Stimulated activated CD4-positive, alpha-beta T cell treated with anti-CD3 and anti-CD28 coated beads, Interleukin-15, amount 100 ng/mL, for 48 hours (primary cell): ENCODE measurements around the gene OBP2B.
"Not testable (repeated sequence)": the region's sequence is repeated elsewhere in the genome, so short reads cannot be mapped to it uniquely, and the experiment has no call there.

Experiments
- DNase-seq, 2 donors: peaks; one replicate each; pipeline ENCODE4 v3.0.0-alpha.2; 2020; ENCODE audit warnings: low read depth in 2 of 2

Gene OBP2B, protein sequence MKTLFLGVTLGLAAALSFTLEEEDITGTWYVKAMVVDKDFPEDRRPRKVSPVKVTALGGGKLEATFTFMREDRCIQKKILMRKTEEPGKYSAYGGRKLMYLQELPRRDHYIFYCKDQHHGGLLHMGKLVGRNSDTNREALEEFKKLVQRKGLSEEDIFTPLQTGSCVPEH

DNA sequence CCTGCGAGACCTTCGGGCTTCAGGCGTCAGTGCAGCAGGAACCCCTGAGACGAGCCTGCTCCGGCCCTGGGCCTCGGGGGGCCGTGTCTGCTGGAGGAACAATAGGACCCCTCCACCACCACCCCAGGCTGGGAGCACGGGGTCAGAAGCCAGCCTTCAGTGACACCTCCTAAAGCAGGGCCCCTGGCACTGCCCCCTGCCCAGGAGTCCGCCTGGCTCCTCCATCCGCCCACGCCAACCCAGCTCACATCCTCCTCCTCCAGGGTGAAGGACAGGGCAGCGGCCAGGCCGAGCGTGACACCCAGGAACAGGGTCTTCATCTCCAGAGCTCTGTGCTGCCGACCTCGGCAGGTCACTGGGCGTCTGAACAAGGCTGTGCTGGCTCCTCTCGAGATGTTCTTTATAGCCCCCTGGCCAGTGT, at the start of gene OBP2B:
Gene OBP2B (minus strand): TSS at position 371 of the 421 bp plus-strand sequence. CDS start 51 bp downstream, at position 320.
- not testable (repeated sequence) for DNase-seq

DNA sequence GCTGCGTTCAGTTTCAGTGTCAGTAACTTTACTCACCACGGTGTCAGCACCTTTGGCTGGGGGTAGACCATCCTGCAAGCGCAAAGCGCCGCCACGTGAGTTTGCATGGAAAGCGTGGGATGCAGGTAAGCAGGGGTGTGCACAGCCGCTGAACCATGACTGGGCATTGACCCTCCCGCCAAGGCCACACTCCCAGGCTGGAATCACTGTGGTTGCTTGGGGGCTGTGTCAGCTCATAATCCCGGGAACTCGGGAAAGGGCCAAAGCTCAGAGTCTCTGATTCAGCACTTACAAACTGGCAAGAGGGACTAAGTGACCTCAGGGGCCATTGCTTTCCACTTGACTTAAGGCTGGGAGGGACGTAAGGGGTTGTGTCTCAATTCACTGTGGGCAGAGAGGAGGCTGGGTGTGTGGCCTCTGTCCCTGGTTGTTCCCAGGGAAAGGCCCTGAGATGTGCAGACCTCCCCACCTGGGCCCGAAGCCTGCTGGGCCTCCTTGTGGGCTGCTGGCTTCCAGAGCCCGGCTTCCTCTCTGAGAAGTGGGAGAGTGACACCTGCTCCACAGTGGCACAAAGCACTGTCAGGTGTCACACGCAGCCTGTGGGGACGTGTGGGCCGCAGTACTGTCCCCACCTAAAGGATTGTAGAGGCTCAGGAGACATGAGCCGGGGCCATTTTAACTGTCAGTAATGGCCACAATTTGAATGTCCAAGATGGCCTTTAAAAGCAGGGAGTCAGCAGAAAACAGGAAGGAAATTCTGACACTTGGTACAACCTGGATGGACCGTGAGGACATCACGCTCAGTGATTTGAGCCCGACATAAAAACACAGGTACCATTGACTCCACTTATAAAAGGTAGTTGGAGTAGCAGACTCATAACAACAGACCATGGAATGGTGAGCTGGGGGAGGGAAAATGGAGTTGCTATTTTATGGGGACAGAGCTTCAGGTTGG, 49.3 kb upstream of the OBP2B start:
- no peak for DNase-seq

DNA sequence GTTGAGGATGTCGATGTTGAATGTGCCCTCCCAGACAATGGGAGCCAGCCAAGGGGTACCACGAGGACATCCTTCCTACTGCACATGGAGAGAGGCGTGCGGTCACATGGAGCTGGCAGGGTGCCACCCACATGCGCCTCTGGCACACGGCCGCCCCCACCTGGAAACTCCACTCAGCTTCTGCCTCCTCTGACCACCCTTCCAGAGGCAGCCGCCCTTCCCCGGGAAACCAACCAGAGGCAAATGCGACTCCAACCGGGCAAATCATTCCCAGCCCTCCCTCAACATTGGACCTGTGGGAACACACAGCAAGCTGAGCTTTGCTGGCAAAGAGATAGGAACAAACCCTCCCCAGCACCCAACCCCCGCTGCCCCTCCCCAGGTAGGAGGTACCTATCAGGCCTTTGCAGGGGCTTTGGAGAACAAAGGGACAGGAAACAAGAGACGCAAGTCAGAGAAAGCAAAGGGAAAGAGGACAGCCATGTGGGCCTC, 48.5 kb upstream of the OBP2B start:
- no peak for DNase-seq

DNA sequence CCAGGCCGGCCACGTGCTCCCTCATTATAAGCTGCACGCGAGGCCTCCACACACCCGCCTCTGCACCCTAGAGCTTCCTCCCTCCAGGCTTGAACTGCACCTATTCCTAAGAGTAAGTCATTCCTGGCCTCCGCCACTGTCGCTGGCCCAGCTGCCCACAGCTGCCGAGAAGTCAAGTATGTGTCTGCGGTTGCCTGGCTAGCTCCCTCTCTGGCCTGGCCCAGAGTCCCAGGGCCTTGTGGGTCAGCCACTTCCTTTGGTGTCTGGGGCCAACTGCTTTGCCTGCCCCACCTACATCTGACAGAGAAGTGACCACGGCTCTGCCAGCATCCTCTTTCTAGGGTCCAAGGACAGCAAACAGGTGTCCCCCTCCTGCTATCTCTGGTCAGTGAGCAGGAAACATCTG, 47.6 kb upstream of the OBP2B start:
- no peak for DNase-seq

DNA sequence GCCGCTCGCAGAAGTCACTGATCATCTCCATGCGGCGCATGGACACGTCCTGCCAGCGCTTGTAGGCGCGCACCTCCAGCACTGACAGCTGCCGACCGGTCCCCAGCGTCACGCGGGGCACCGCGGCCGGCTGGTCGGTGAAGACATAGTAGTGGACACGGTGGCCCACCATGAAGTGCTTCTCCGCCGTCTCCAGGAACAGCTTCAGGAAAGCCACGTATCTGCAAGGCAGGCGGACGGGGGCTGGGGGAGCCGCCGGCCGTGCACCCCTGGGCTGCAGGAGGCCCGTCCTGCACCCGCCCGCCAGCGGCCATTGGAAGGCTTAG, 47.0 kb upstream of the OBP2B start:
- no peak for DNase-seq

DNA sequence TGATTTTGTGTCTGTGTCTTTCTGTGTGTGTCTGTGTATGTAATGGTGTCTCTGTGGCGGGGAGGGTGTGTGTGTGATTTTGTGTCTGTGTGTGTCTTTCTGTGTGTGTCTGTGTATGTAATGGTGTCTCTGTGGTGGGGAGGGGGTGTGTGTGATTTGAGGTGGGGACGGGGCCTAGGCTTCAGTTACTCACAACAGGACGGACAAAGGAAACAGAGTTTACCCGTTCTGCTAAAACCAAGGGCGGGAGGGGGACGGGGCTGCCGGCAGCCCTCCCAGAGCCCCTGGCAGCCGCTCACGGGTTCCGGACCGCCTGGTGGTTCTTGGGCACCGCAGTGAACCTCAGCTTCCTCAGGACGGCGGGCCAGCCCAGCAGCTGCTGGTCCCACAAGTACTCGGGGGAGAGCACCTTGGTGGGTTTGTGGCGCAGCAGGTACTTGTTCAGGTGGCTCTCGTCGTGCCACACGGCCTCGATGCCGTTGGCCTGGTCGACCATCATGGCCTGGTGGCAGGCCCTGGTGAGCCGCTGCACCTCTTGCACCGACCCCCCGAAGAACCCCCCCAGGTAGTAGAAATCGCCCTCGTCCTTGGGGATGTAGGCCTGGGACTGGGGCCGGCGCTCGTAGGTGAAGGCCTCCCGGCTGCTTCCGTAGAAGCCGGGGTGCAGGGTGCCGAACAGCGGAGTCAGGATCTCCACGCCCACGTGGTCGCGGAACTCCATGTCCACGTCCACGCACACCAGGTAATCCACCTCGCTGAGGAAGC, 46.5 kb upstream of the OBP2B start:
- no peak for DNase-seq

DNA sequence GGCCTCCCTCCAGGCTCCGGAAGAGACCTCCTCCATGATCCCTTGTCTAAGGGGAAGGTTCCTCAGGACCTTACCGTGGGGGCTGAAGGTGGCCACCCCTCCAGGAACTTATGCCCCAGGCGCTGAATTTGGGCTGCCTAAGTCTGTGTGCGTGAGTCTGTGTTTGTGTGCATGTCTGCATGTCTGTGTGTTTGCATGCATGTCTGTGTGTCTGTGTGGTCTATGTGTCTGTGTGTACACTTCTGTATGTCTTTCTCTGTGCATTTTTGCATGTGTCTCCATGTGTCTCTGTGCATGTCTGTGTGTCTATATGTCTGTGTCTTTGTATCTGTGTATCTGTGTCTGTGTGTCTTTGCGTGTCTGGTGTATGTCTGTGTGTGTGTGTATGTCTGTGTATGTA, 45.4 kb upstream of the OBP2B start:
- DNase-seq: no peak

DNA sequence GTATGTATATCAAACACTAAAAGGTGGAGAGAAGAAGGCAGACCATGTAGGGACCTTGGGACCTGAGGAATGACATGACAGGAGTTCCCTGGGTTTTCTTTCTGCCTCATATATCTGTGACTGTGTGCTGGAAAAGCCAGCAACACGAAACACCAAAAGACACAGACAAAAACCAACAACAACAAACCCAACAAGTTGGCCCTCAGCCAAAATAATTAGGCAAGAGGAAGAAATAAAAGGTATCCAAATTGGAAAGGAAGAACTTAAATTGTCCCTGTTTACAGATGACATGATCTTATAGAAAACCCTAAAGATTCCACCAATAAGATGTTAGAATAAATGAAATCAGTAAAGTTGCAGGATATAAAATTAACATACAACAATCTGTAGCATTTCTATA, 44.2 kb upstream of the OBP2B start:
- no peak for DNase-seq

DNA sequence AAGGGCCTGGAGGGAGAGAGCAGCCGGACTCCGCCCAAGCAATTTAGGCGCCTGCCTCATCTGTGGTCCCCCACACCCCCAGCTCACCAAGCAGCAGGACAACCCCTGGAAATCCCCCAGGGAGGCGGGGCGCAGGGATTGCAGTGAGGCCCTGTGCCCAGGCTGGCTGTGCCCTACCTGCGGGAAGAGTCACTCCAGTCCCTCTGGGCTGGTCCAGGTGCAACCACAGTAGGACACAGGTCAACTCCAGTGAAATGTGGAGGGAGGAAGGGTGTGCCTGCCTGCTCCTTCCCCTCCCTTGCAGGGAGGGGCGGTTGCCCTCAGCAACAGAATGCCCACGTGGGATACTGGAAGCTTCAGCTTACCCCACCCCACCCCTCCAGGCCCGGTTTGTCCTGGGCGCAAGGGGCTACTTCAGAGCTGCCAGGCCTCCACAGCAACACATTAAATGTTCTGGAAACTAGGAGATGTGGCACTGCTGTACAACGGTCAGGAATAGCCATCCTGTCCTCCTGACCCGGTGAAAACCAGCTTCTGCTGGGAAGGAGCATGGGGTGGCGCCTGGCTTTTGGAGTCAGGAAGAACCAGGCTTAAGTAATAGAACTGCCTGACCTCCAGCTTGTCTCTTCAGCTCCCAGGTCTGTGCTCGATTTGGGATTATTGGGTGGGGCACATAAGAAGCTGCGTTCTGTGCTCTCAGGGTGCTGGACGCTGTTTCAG, 43.4 kb upstream of the OBP2B start:
- no peak for DNase-seq

DNA sequence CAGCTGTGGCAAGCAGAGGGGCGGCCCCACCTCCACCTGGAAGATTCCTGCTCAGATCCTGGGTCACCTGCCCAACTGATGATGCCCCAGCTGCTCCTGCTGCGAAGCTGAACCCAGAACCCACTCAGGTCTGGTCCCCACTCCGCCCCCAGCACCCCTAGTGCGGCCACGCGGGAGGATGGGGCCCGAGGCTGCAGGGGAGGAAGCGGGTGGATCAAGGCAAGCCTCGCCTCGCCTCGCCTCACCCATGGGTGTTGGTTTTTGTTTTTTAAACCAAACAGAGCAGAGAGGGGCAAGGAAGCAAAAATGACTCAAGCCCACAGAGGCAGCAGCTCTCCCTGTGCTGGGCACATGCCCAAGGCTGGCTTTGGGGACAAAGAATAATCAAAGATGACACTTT, 42.7 kb upstream of the OBP2B start:
- DNase-seq: no peak

DNA sequence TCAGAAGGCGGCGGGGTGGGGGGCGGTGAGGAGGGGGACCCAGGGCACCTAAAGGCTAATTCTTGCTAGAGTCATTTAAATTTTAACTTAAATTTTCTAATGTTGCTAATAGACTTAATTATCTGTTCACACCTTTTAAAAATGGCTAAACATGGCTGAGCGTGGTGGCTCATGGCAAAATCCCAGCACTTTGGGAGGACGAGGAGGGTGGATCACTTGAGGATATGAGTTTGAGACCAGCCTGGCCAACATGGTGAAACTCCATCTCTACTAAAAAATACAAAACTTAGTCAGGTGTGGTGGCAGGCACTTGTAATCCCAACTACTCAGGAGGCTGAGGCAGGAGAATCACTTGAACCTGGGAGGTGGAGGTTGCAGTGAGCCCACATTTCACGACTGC, 42.2 kb upstream of the OBP2B start:
- not testable (repeated sequence) for DNase-seq

DNA sequence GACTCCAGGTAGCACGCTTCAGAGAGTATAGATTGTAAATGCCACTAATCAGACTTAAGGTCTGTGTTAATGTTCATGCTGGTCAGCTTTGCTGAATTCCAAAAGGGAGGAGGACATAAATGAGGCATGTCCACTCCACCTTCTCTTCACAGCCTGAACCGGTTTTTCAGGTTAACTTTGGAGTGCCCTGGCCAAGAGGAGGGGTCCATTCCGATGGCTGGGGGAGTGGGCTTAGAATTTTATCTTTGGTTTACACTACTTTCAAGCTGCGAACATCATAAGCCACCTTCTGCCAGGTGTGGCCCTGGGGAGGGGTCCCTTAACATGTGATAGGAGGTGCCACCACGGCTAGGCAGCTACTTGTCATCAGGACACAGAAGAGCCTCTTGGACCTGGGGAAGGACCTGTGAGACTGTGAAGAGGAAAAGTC, 41.7 kb upstream of the OBP2B start:
- DNase-seq: no peak

DNA sequence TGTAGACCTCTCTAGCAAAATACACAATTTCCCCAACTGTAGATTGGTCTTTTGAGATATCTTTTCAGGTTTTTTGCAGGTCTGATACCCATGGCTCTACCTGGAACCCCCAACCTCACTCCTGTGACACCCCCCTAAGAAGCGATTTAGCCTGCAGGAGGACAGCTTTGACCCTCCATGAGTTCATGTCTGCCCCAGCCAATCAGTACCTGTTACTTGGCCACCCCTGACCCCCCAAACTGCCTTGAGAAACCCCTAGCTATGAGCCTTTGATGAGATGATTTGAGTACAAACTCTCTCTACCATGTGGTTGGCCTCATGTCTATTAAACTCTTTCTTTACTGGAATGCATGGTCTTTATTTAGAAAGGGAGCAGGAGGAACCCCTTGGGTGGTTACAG, 40.3 kb upstream of the OBP2B start:
- DNase-seq: no peak

DNA sequence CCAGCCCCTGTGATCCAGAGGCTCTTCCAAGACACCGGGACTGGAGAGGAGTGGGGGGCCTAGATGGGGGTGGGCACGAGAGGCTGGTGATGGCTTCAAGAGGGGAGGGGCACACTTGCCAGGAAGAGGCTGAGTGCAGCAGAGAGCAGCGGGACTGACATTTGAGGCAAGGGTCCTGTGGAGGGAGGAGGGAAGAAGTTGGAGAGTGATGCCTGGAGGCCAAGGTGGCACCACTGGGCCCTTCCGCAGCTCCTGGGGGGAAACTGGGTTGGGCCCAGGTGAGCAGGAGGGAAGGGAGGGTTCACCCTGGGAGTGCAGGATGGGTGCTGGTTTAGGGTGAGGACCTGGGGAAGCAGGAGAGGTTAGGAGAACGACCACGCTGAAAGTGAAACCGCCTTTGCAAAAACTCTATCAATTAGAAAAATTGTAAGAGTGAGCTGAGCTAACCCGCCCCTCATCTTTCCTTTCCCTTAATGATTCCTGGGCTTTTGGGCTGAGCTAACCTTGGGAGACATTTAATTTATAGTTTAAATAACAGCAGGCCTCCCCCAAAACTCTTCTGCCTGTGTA, 39.8 kb upstream of the OBP2B start:
- no peak for DNase-seq

DNA sequence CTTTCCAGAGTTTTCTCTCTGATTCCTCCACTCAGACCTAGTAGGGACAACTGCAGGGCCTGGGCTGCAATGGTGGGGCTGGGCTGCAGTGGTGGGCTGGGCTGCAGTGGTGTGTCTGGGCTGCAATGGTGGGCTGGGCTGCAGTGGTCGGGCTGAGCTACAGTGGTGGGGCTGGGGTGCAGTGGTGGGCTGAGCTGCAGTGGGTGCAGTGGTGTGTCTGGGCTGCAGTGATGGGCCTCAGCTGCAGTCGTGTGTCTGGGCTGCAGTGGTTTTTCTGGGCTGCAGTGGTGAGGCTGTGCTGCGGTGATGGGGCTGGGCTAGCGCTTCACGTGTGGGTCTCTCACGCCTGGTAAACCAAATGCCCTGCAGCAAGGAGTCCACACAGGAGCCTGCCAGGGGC, 38.6 kb upstream of the OBP2B start:
- DNase-seq: no peak

DNA sequence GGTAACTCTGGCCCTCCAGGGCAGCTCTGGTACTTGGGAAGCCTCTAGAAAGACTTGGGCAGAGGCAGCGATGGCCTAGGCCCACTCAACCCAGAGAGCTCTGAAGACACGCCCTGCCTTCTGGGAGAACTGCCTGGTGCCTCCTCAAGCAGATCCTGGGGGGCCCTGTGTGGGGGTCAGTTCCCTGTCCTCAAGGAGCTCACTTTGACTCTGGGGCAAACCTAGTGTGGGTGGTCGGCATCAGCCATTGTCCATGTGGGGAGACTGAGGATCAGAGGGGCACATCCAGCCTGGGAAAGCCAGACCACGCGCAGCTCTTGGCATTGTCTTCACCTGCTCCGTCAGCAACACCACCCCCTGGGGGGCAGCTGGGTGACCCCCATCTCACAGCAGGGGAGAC, 37.9 kb upstream of the OBP2B start:
- no peak for DNase-seq

DNA sequence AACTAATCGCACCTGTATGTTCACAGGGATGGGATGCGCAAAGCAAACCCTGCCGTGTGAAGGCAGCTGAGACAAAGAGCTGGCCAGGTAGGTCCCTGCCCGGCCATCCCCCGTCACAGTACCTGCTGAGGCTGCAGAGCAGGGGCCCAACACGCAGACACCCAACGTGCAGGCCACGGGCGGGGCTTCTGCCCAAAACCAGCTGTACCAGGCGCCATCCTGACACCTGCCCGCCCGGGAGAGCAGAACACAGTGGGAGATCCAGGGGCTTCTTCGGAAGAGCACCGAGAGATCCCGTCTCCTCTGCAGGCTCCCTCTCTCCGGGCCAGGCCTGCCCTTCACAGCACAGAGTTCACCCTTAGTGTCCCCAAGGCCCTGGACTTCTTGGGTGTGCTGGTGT, 37.5 kb upstream of the OBP2B start:
- DNase-seq: no peak

DNA sequence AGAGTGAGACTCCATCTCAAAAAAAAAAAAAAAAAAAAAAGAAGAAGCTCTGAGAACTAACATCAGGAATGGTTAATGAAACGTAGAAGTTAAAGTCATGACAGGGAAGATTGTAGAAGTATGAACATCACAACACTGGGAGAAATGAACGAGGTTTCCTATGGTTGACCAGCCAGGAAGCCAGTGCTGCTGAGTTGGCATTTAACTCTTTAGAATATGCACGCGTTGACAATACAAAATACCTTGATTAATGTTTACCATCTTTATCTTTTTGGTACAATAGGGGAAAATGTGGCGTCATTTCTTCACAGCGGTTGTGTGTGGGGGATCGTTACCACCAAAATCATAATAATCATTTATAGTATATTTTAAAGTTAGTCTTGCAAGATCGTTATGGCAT, 33.9 kb upstream of the OBP2B start:
- DNase-seq: no peak

DNA sequence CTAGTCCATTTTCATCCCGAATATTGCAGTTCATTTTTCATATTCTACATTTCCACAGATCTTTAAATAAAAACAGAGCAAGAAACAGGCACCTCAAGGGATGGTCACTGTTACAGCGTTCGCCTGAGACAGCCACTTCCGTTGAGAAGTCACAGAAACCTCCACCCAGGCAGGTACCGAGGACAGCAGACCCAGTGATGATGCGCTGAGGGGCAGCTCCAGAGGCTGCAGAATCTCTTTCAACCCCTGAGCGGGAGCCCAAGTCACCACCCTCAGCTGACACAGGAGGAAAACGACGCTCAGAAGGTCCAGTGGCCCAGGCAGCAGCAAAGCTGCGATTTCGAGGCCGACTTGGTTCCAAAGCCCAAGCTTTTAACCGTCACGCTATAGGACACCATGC, 33.2 kb upstream of the OBP2B start:
- no peak for DNase-seq

DNA sequence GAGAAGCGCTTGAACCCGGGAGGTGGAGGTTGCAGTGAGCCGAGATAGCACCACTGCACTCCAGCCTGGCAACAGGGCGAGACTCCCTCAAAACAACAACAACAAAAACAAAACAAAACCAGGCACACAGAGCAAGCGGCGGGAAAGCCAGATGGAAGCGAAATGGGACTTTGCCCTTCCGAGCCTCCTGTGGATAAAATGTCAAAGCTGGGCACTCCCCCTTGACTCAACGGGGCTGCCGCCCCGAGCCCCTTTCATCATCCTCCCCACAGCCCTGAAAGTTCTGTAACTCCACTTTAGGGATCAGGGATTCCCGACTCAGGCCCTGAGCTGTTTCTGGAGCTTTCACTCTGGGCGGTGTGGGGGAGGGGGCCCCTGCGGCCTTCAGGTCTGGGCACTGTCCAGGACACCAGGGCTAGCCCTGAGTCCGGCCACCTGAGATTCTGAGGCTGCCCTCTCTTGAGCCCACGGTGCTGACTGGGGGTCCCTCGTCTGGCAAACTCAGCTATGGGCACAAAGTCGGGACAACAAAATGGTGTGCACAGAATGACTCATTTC, 30.6 kb upstream of the OBP2B start:
- DNase-seq: no peak

DNA sequence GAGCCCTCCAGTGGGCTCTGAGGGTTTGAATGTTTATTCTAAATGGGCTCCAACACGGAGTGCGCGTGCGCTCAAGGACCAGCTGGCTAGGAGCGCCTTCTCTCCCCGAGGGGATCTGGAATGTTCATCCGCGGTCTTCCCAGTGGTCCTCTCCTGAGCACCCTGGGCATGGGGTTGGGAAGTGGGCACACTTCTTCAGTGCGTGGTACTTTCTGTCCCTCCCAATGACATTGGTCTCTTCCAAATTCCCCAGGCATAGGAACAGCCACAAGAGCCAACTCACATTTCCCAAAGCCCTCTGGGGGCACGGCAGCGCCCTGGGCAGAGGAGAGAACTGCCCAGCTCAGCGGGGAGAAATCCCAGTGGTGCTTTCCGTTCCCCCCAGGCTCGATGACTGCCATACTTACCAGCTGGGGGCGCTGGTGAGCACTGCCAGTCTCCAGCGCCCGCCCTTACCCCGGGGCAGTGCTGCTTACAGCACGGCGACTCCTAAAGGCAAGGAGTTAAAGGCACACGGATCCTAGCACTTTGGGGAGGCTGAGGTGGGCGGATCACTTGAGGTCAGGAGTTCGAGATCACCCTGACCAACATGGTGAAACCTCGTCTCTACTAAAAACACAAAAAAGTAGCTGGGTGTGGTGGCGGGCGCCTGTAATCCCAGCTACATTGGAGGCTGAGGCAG, 29.9 kb upstream of the OBP2B start:
- DNase-seq: peak; percentile 62 to 67
